Lower lobe of right lung (tissue), 2 donors: ENCODE results near the gene VAV2. TPM values are rescaled to one million over a fixed set of nuclear protein-coding genes. Genes with fewer than 3 reads are reported as not detected.

Source experiments
- ATAC-seq, 2 donors: fragments of 200-7000 bp; cut with Tn5 transposase; one replicate each; pipeline ENCODE4 v1.9.1; 2020 to 2022; ENCODE audit warnings: mild to moderate bottlenecking in 2 of 2, moderate library complexity in 2 of 2
- DNase-seq: peaks from one replicate; pipeline ENCODE4 v3.0.0-alpha.2; 2020
- H3K27ac ChIP-seq: fragments of 200-600 bp; one replicate; pipeline ENCODE4 v1.8.0; 2022
- H3K27me3 ChIP-seq: fragments of 200-600 bp; one replicate; pipeline ENCODE4 v1.8.0; 2022; ENCODE audit warnings: low read depth
- H3K36me3 ChIP-seq: fragments of 200-600 bp; one replicate; pipeline ENCODE4 v1.8.0; 2022; ENCODE audit warnings: mild to moderate bottlenecking
- H3K4me1 ChIP-seq: fragments of 200-600 bp; one replicate; pipeline ENCODE4 v1.8.0; 2022
- H3K4me3 ChIP-seq: fragments of 200-600 bp; one replicate; pipeline ENCODE4 v1.8.0; 2022; ENCODE audit warnings: mild to moderate bottlenecking
- H3K9me3 ChIP-seq: fragments of 200-600 bp; one replicate; pipeline ENCODE4 v1.8.0; 2022
- intact Hi-C: fragments of 100-400 bp; cut with DNase I; formaldehyde crosslinking; loops from one replicate; pipeline ENCODE4 v1.11.0; 2022
- total RNA-seq: library from RNA; stranded (reverse); fragmentation: NEBNext Ultra II Directional; extraction: Animal tissue kit (Norgen Biotek cat#: 25700); gene quantifications from one replicate; pipeline ENCODE4 v1.2.1, GENCODE V29; 2021
- TF ChIP-seq, protein P1 (sequence below): fragments of 200-600 bp; IDR thresholded peaks from one replicate; pipeline ENCODE4 v1.8.0; 2022; ENCODE audit warnings: antibody characterized with exemption, mild to moderate bottlenecking
- donor health status: DM: no; HTN: yes; CAD: no; lungs with severe emphysema.

VAV2 gene
- total RNA-seq, 1 donor from 2014 or later = 26.9 TPM

DNA sequence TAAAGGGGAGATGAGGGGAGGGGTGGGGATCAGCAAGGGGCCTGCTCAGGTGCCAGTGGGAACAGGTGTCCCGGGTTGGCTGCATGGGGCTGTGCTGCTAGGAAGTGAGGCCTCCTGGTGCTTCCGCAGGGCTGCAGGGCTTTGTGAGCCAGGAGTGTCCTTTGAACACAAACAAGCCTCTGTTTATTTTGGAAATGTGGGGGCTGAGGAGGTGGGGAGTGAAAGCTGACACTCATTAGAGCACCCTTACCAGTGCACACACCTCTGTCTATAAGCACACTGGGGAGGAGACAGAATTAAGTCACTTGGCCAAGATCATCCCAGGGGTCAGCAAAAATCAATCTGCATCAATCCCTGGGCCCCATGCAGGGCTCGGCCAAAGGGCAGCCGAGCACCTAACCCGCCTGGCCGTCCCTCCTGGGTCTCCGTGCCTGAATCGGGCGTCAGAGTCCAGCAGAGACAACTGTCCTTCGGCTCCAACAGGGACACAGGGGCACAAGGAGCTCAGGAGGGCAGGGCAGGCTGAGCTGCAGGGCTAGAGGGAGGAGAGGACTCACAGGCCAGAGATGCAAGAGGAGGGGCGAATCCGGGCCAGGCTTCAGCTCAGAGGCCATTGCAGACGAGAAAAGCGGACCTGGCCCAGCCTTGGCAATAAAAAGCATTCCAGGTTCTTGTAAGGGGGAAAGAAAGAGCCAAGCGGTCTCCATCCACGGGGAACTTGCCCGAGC lies 99.8 kb downstream of the VAV2 start:
- Histone ChIP-seq H3K27ac (no peak overlapping the region), H3K4me3 (no peak overlapping the region), H3K4me1 (no peaks in the 10 kb centered on the region), H3K27me3 (no peaks in the 10 kb centered on the region), H3K36me3 (no peaks in the 10 kb centered on the region), H3K9me3 (no peaks in the 10 kb centered on the region)
- ATAC-seq = no peak
- intact Hi-C loops = no loop called here
- TF ChIP-seq, protein P1, sequence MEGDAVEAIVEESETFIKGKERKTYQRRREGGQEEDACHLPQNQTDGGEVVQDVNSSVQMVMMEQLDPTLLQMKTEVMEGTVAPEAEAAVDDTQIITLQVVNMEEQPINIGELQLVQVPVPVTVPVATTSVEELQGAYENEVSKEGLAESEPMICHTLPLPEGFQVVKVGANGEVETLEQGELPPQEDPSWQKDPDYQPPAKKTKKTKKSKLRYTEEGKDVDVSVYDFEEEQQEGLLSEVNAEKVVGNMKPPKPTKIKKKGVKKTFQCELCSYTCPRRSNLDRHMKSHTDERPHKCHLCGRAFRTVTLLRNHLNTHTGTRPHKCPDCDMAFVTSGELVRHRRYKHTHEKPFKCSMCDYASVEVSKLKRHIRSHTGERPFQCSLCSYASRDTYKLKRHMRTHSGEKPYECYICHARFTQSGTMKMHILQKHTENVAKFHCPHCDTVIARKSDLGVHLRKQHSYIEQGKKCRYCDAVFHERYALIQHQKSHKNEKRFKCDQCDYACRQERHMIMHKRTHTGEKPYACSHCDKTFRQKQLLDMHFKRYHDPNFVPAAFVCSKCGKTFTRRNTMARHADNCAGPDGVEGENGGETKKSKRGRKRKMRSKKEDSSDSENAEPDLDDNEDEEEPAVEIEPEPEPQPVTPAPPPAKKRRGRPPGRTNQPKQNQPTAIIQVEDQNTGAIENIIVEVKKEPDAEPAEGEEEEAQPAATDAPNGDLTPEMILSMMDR = no peak
- no peak for DNase-seq

DNA sequence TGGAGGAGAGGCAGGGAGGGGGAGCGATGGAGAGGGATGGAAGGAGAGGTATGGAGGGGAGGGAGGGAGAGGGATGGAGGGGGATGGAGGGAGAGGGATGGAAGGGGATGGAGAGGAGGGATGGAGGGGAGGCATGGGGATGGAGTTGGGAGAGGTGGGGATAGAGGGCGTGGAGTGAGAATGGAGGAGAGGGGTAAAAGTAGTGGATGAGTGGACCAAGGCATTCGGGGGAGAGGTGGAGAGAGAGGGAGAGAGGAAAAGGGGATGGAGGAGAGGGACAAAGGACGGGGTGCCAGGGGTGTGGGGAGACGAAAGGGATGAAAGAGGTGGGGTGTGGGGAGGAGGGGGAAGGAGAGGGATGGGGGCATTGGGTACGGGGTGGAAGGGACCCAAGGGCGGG lies 100.4 kb downstream of the VAV2 start:
- intact Hi-C loops = no loop called here
- Histone ChIP-seq H3K4me3 (no peak overlapping the region), H3K9me3 (no peaks in the 10 kb centered on the region), H3K36me3 (no peaks in the 10 kb centered on the region), H3K4me1 (no peaks in the 10 kb centered on the region), H3K27me3 (no peaks in the 10 kb centered on the region), H3K27ac (no peak overlapping the region)
- TF ChIP-seq, protein P1 = no peak
- DNase-seq = no peak
- ATAC-seq = no peak

DNA sequence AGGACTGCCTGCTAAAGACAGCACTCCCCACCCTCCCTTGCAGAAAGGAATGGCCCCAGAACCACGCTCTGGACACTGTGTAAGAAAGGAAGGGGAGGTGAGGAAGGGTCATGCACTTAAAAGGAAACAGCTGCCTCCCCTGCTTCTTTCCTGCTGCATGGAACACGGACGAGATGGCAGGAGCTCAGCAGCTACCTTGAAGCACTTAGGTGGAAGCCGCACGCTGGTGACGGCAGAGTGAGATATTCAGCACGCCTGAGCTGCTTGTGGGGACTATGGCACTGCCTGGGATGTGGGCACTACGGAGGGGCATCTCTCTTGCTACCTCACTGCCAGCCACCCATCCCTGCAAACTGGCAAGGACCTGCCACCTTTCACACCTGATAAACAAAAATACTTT lies 101.5 kb downstream of the VAV2 start:
- Histone ChIP-seq H3K4me1 (no peaks in the 10 kb centered on the region), H3K36me3 (no peaks in the 10 kb centered on the region), H3K4me3 (no peak overlapping the region), H3K27ac (no peak overlapping the region), H3K27me3 (no peaks in the 10 kb centered on the region), H3K9me3 (no peaks in the 10 kb centered on the region)
- DNase-seq (no peak), ATAC-seq (no peak)
- intact Hi-C loops = no loop called here
- TF ChIP-seq, protein P1 = no peak

DNA sequence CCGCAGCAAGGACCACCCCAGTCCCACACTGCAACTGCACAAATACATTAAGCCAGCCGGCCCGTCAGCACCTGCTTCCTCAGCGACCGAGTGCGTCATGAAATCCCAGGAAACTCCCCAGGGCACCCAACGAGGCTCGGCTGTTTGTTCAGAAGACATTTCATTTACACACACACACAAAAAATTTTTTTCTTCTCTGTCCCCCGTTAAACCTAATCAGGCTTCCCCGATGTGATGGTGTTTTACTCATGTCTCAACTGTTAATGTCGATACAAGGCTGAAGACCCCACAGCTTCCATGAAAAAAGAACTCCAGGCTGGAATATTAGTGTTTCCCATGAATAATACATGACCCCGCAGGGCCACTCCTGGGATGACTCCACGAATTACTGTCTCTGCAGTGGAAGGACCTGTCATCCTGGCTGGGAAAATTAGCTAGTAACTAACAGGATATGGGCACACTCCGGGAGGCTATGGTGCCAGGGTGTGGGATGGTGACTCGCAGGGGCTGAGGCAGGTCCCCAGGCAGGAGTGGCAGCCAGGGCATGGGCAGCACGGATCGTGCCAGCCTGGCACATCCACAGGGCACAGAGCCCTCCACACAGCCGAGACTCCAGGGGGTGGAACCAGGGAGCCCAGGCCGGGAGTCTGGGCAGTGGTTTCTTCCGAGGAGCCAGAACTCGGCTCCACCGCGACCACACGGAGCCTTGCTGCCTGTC lies 102.4 kb downstream of the VAV2 start:
- Histone ChIP-seq H3K4me3 (no peak overlapping the region), H3K27ac (no peak overlapping the region), H3K36me3 (no peaks in the 10 kb centered on the region), H3K9me3 (no peaks in the 10 kb centered on the region), H3K4me1 (no peaks in the 10 kb centered on the region), H3K27me3 (no peaks in the 10 kb centered on the region)
- ATAC-seq (no peak), DNase-seq (no peak)
- intact Hi-C loops = no loop called here
- TF ChIP-seq, protein P1 = no peak

DNA sequence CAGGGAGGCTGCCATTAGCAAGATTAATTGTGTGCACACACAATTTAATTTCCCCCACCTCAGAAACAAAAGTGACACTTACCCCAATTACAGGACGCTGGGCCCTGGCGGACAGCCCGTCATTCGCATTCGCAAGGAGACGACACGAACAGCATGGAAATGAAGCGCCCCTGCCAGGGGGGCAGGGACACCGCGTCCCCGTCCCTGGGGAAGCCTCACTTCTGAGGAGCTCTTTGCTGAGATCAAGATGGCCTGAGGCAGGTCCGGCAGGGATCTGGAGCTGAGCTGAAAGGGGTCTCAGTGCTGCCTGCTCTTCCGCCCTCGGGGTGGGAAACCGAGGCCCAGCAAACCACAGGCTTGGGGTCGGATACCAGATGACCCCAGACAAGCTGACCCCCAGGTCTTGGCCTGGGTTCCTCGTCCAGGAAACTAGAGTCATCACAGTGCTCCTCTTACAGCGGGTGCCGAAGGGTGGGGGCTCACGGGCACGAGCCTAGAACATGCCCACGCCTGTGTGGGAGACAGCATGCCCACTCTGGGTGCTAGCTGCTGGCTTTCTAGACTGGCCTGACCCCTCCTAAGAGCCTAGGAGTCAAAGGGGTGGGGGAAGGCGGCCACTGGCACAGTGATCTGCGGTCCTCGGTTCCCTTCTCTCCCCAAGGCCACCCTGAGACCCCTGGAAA lies 103.2 kb downstream of the VAV2 start:
- TF ChIP-seq, protein P1 = no peak
- ATAC-seq = no peak
- no peaks in the 10 kb centered on the region for H3K36me3 ChIP-seq
- no peaks in the 10 kb centered on the region for H3K4me1 ChIP-seq
- H3K27me3 ChIP-seq = no peaks in the 10 kb centered on the region
- H3K9me3 ChIP-seq = no peaks in the 10 kb centered on the region
- intact Hi-C loops = no loop called here
- H3K27ac ChIP-seq = no peak overlapping the region
- DNase-seq = no peak
- H3K4me3 ChIP-seq = no peak overlapping the region
